CD8-positive, alpha-beta memory T cell (primary cell): ENCODE results near the gene PDZK1. TPM values are rescaled to one million over a fixed set of nuclear protein-coding genes. Genes with fewer than 3 reads are reported as not detected.
"Not testable (repeated sequence)": the region's sequence is repeated elsewhere in the genome, so short reads cannot be mapped to it uniquely, and the experiment has no call there.

Experiments
- CTCF ChIA-PET: fragments of 350-600 bp; sonication (Branson Sonifier 250); formaldehyde crosslinking; loops from one replicate; lab custom pipeline; 2021; ENCODE audit warnings: antibody characterized with exemption; lab: Charles Lee
- POLR2A ChIA-PET: fragments of 350-600 bp; sonication (Branson Sonifier 250); formaldehyde crosslinking; loops from one replicate; lab custom pipeline; 2021; ENCODE audit warnings: antibody characterized with exemption; lab: Charles Lee
- DNase-seq, 5 donors: peaks; one replicate each; pipeline versions ENCODE4 v3.0.0 to v3.0.0-alpha.2; 2020 to 2022; ENCODE audit warnings: mixed read lengths in 1 of 5
- H3K27ac ChIP-seq: one replicate; pipeline ENCODE4 v1.7.0; 2013; ENCODE audit warnings: low read depth, mild to moderate bottlenecking, low read length, moderate library complexity
- H3K27me3 ChIP-seq: 2 replicates; pipeline ENCODE4 v1.7.0; 2013; ENCODE audit warnings: low read length, mild to moderate bottlenecking; ENCODE audit not compliant: insufficient read depth, poor library complexity, severe bottlenecking
- H3K36me3 ChIP-seq: 2 replicates; pipeline ENCODE4 v1.7.0; 2013; ENCODE audit warnings: mild to moderate bottlenecking, low read length, moderate library complexity; ENCODE audit not compliant: insufficient read depth
- H3K4me1 ChIP-seq: 2 replicates; pipeline ENCODE4 v1.7.0; 2013; ENCODE audit warnings: mild to moderate bottlenecking, low read length, moderate library complexity; ENCODE audit not compliant: insufficient read depth
- H3K4me3 ChIP-seq: 2 replicates; pipeline ENCODE4 v1.7.0; 2013; ENCODE audit warnings: mild to moderate bottlenecking, low read length
- H3K9me3 ChIP-seq: 2 replicates; pipeline ENCODE4 v1.7.0; 2013; ENCODE audit warnings: mild to moderate bottlenecking, low read length
- H3K27ac Mint-ChIP-seq, 8 donors: one replicate each; pipeline ENCODE4 v1.8.0; 2020 to 2021; ENCODE audit warnings: mixed read lengths in 8 of 8, mild to moderate bottlenecking in 6 of 8, inconsistent platforms in 3 of 8, moderate library complexity in 3 of 8
- H3K27me3 Mint-ChIP-seq, 2 donors: one replicate each; pipeline ENCODE4 v1.8.0; 2020 to 2021; ENCODE audit warnings: mixed read lengths in 2 of 2, mild to moderate bottlenecking in 1 of 2, moderate library complexity in 1 of 2
- H3K36me3 Mint-ChIP-seq, 3 donors: one replicate each; pipeline ENCODE4 v1.8.0; 2020 to 2021; ENCODE audit warnings: mixed read lengths in 3 of 3, inconsistent platforms in 1 of 3, mild to moderate bottlenecking in 1 of 3
- H3K4me1 Mint-ChIP-seq, 3 donors: one replicate each; pipeline ENCODE4 v1.8.0; 2020 to 2021; ENCODE audit warnings: mixed read lengths in 3 of 3, inconsistent platforms in 1 of 3, mild to moderate bottlenecking in 1 of 3
- H3K4me3 Mint-ChIP-seq, 7 donors: one replicate each; pipeline ENCODE4 v1.8.0; 2020 to 2021; ENCODE audit warnings: mixed read lengths in 7 of 7, mild to moderate bottlenecking in 6 of 7, moderate library complexity in 4 of 7, inconsistent platforms in 2 of 7
- H3K9me3 Mint-ChIP-seq, 5 donors: one replicate each; pipeline ENCODE4 v1.8.0; 2020 to 2022; ENCODE audit warnings: mixed read lengths in 5 of 5, mild to moderate bottlenecking in 3 of 5, moderate library complexity in 2 of 5, inconsistent platforms in 1 of 5
- polyA plus RNA-seq: library from polyadenylated mRNA; unstranded; fragments of 300-500 nt; fragmentation: Illumina TruSeq; gene quantifications from one replicate; pipeline ENCODE4 v1.2.3, GENCODE V29; 2021
- total RNA-seq, 2 experiments: library from RNA; stranded (reverse); gene quantifications; one replicate each; pipeline ENCODE4 v1.2.3, GENCODE V29; 2021

Gene PDZK1
- total and polyA plus RNA-seq, 3 experiments from 2014 or later, result 0.53 TPM; not detected in 2

GRCh38 chr1:145673217-145673616 lies 34.0 kb downstream of the PDZK1 start:
- H3K4me3 Mint-ChIP-seq, POLR2A ChIA-PET, DNase-seq, H3K27me3 ChIP-seq, CTCF ChIA-PET, H3K27ac Mint-ChIP-seq, H3K4me3 ChIP-seq, H3K27ac ChIP-seq, H3K9me3 Mint-ChIP-seq, H3K9me3 ChIP-seq, H3K27me3 Mint-ChIP-seq, H3K36me3 Mint-ChIP-seq, H3K4me1 ChIP-seq, H3K36me3 ChIP-seq: not testable (repeated sequence)
- H3K4me1 Mint-ChIP-seq, result peaks cover 13 to 25% (median 23%) of the 10 kb centered on the region in 3 donors

GRCh38 chr1:145670995-145671745 lies 36.0 kb downstream of the PDZK1 start:
- not testable (repeated sequence) for H3K9me3 Mint-ChIP-seq
- peak overlapping the region in 1 of 8 donors; percentile 90 for H3K27ac Mint-ChIP-seq

GRCh38 chr1:145665015-145665414 lies 42.2 kb downstream of the PDZK1 start:
- H3K4me3 Mint-ChIP-seq, CTCF ChIA-PET, H3K9me3 ChIP-seq, H3K9me3 Mint-ChIP-seq, H3K4me1 Mint-ChIP-seq, POLR2A ChIA-PET, H3K27me3 ChIP-seq, H3K27ac Mint-ChIP-seq, DNase-seq, H3K27ac ChIP-seq, H3K4me1 ChIP-seq, H3K4me3 ChIP-seq, H3K27me3 Mint-ChIP-seq, H3K36me3 ChIP-seq: not testable (repeated sequence)
- peaks cover 3 to 17% (median 4%) of the 10 kb centered on the region in 3 donors for H3K36me3 Mint-ChIP-seq

More at GRCh38 chr1:145670995-145671745, 36.0 kb downstream of the PDZK1 start:
- H3K4me1 ChIP-seq, H3K27me3 ChIP-seq, CTCF ChIA-PET, DNase-seq, H3K4me3 ChIP-seq, H3K9me3 ChIP-seq, POLR2A ChIA-PET, H3K4me3 Mint-ChIP-seq, H3K27me3 Mint-ChIP-seq, H3K27ac ChIP-seq, H3K36me3 ChIP-seq: not testable (repeated sequence)
- H3K36me3 Mint-ChIP-seq, result peaks cover 4 to 19% (median 4%) of the 10 kb centered on the region in 3 donors
- peaks cover 13 to 22% (median 21%) of the 10 kb centered on the region in 3 donors for H3K4me1 Mint-ChIP-seq

- H3K4me1 Mint-ChIP-seq, H3K27me3 Mint-ChIP-seq, H3K4me1 ChIP-seq, H3K9me3 ChIP-seq, H3K27ac ChIP-seq, H3K36me3 ChIP-seq, H3K27me3 ChIP-seq, H3K27ac Mint-ChIP-seq, CTCF ChIA-PET, H3K4me3 ChIP-seq, POLR2A ChIA-PET, DNase-seq, H3K9me3 Mint-ChIP-seq, H3K4me3 Mint-ChIP-seq: not testable (repeated sequence)
- H3K36me3 Mint-ChIP-seq, result peaks cover 1 to 16% (median 4%) of the 10 kb centered on the region in 3 donors
These were observed 44.7 kb downstream of the PDZK1 start for GRCh38 chr1:145662502-145662901.

GRCh38 chr1:145656245-145656943 lies 50.8 kb downstream of the PDZK1 start:
- H3K27me3 Mint-ChIP-seq, H3K27ac ChIP-seq, POLR2A ChIA-PET, H3K4me1 ChIP-seq, H3K4me3 ChIP-seq, H3K4me1 Mint-ChIP-seq, H3K9me3 ChIP-seq, H3K36me3 ChIP-seq, DNase-seq, H3K9me3 Mint-ChIP-seq, H3K27me3 ChIP-seq, H3K4me3 Mint-ChIP-seq, CTCF ChIA-PET: not testable (repeated sequence)
- H3K36me3 Mint-ChIP-seq, result peaks cover 3 to 17% (median 4%) of the 10 kb centered on the region in 3 donors
- H3K27ac Mint-ChIP-seq, result peak overlapping the region in 1 of 8 donors; percentile 57

- H3K9me3 ChIP-seq, H3K27ac ChIP-seq, H3K27me3 ChIP-seq, DNase-seq, H3K27ac Mint-ChIP-seq, H3K4me3 Mint-ChIP-seq, H3K4me1 Mint-ChIP-seq, H3K4me3 ChIP-seq, H3K27me3 Mint-ChIP-seq, H3K36me3 Mint-ChIP-seq, H3K9me3 Mint-ChIP-seq, CTCF ChIA-PET, POLR2A ChIA-PET, H3K4me1 ChIP-seq, H3K36me3 ChIP-seq: not testable (repeated sequence)
These were observed 63.2 kb downstream of the PDZK1 start for GRCh38 chr1:145643990-145644389.

GRCh38 chr1:145641886-145642285 lies 65.3 kb downstream of the PDZK1 start:
- H3K4me1 ChIP-seq, H3K4me3 Mint-ChIP-seq, CTCF ChIA-PET, H3K27ac Mint-ChIP-seq, H3K27me3 Mint-ChIP-seq, POLR2A ChIA-PET, H3K36me3 ChIP-seq, H3K27ac ChIP-seq, H3K9me3 ChIP-seq, H3K4me1 Mint-ChIP-seq, H3K27me3 ChIP-seq, H3K36me3 Mint-ChIP-seq, H3K9me3 Mint-ChIP-seq, DNase-seq, H3K4me3 ChIP-seq: not testable (repeated sequence)

- H3K9me3 Mint-ChIP-seq, H3K27me3 ChIP-seq, POLR2A ChIA-PET, H3K4me3 ChIP-seq, CTCF ChIA-PET, H3K27ac ChIP-seq, H3K36me3 Mint-ChIP-seq, H3K9me3 ChIP-seq, H3K36me3 ChIP-seq, H3K4me1 ChIP-seq, DNase-seq, H3K27me3 Mint-ChIP-seq: not testable (repeated sequence)
- H3K4me3 Mint-ChIP-seq, result peak overlapping the region in 1 of 7 donors; percentile 44
- peak overlapping the region in 1 of 8 donors; percentile 41 for H3K27ac Mint-ChIP-seq
- peaks cover 10 to 11% (median 10%) of the 10 kb centered on the region in 3 donors for H3K4me1 Mint-ChIP-seq
These were observed 70.9 kb downstream of the PDZK1 start for GRCh38 chr1:145636237-145636636.
